K562 (cell line): ENCODE results near the gene PSMD8. TPM values are rescaled to one million over a fixed set of nuclear protein-coding genes. Genes with fewer than 3 reads are reported as not detected.
A peak's percentile ranks its signal among the peaks of the same experiment; 100 is the strongest.

Experiments used
- ATAC-seq: fragments of 200-7000 bp; cut with Tn5 transposase; 3 replicates; pipeline ENCODE4 v1.9.1; 2020; ENCODE audit warnings: moderate library complexity
- BruUV-seq: library from RNA; stranded (reverse); fragments of 400-500 nt; replicated peaks from 2 replicates; lab custom pipeline; 2021; lab: Mats Ljungman, UMichigan
- CTCF ChIA-PET: fragments of 300-600 bp; formaldehyde crosslinking; extraction: SDS; loops from one replicate; lab custom pipeline; 2021; ENCODE audit warnings: low intra/inter-chr PET ratio; lab: Yijun Ruan, JAX
- POLR2A ChIA-PET: fragments of 300-600, 350-650 bp; sonication (Branson Sonifier 250); formaldehyde crosslinking; extraction: SDS; loops from one replicate; lab custom pipeline; 2021; ENCODE audit warnings: antibody characterized with exemption, inconsistent platforms; lab: Yijun Ruan, JAX
- DNase-seq, 4 experiments: peaks; one replicate each; pipeline versions ENCODE4 v3.0.0 to v3.0.0-alpha.2; 2011 to 2018; ENCODE audit warnings: low spot score in 3 of 4, mixed read lengths in 3 of 4; ENCODE audit errors: extremely low read depth in 1 of 4
- FAIRE-seq: peaks from 2 replicates; lab custom pipeline; 2011; peaks lifted over from hg19 to GRCh38; lab: Jason Lieb, UNC
- H2AFZ ChIP-seq: 2 replicates; pipeline ENCODE4 v1.6.0; 2011; ENCODE audit warnings: low read depth, low read length, control low read depth, inconsistent platforms
- H3K27ac ChIP-seq: fragments of 200-600 bp; 3 replicates; pipeline ENCODE4 v1.8.0; 2011; ENCODE audit warnings: low read depth, mild to moderate bottlenecking, control low read depth, inconsistent platforms, low read length, moderate library complexity, mixed read lengths; ENCODE audit errors: extremely low read depth
- H3K27me3 ChIP-seq, 2 experiments: fragments of 300-600 bp in 1 of 2; 2 replicates in 1 of 2; 3 replicates in 1 of 2; pipeline versions ENCODE4 v1.6.0 to v1.8.0; 2011; ENCODE audit warnings: inconsistent platforms in 2 of 2, low read length in 2 of 2, mild to moderate bottlenecking in 1 of 2, mixed read lengths in 1 of 2, moderate library complexity in 1 of 2; ENCODE audit not compliant: control insufficient read depth in 2 of 2, insufficient read depth in 2 of 2
- H3K36me3 ChIP-seq: fragments of 300-600 bp; 3 replicates; pipeline ENCODE4 v1.8.0; 2011; ENCODE audit warnings: mild to moderate bottlenecking, low read length, inconsistent platforms; ENCODE audit not compliant: control insufficient read depth, insufficient read depth
- H3K4me1 ChIP-seq, 2 experiments: fragments of 200-600 bp in 1 of 2; replicated peaks in 1 of 2; 2 replicates in 1 of 2; 3 replicates in 1 of 2; pipeline versions ENCODE4 v1.5.1 to v1.8.0; 2011; ENCODE audit warnings: inconsistent platforms in 2 of 2, low read length in 2 of 2, mild to moderate bottlenecking in 1 of 2, mixed read lengths in 1 of 2, moderate library complexity in 1 of 2; ENCODE audit not compliant: control insufficient read depth in 2 of 2, insufficient read depth in 2 of 2
- H3K4me2 ChIP-seq: 2 replicates; pipeline ENCODE4 v1.6.1; 2011; ENCODE audit warnings: low read length, control low read depth, inconsistent platforms, mixed read lengths; ENCODE audit not compliant: insufficient read depth
- H3K4me3 ChIP-seq: fragments of 200-600 bp; sonication (generic), shearing (Covaris generic); 2 replicates; pipeline ENCODE4 v1.5.1; 2016; ENCODE audit warnings: control low read depth, inconsistent platforms
- H3K79me2 ChIP-seq: fragments of 200-600 bp; 3 replicates; pipeline ENCODE4 v1.8.0; 2011; ENCODE audit warnings: low read length, inconsistent platforms; ENCODE audit not compliant: control insufficient read depth, insufficient read depth
- H3K9ac ChIP-seq, 2 experiments: 2 replicates each; pipeline versions ENCODE4 v1.6.0 to v1.6.1; 2011; ENCODE audit warnings: low read depth in 2 of 2, low read length in 2 of 2, control low read depth in 1 of 2, inconsistent platforms in 1 of 2, mild to moderate bottlenecking in 1 of 2, mixed read lengths in 1 of 2; ENCODE audit not compliant: insufficient read depth in 1 of 2
- H3K9me1 ChIP-seq: one replicate; pipeline ENCODE4 v1.6.0; 2011; ENCODE audit warnings: inconsistent platforms, mild to moderate bottlenecking, low read length, moderate library complexity; ENCODE audit not compliant: control insufficient read depth, insufficient read depth
- H3K9me3 ChIP-seq: replicated peaks from 2 replicates; pipeline ENCODE4 v1.5.1; 2011; ENCODE audit warnings: low read depth, low read length, inconsistent platforms; ENCODE audit not compliant: control insufficient read depth, insufficient read depth
- H4K20me1 ChIP-seq: replicated peaks from 2 replicates; pipeline ENCODE4 v1.6.1; 2011; ENCODE audit warnings: low read length, inconsistent platforms, mixed read lengths; ENCODE audit not compliant: control insufficient read depth, insufficient read depth
- ADNP ChIP-seq: fragments of 200-800 bp; sonication (Bioruptor generic); IDR thresholded peaks from 2 replicates; pipeline ENCODE4 v1.6.1; 2016; ENCODE audit warnings: missing genetic modification characterization, missing compliant biosample characterization
- BCOR ChIP-seq: fragments of 450-650 bp; IDR thresholded peaks from 2 replicates; pipeline ENCODE4 v1.6.1; 2016
- CBX5 ChIP-seq: IDR thresholded peaks from 2 replicates; pipeline ENCODE4 v1.6.1; 2014; ENCODE audit warnings: low read depth, borderline replicate concordance
- ESRRB ChIP-seq: fragments of 250-450 bp; sonication (Bioruptor Pico); IDR thresholded peaks from 2 replicates; pipeline ENCODE4 v1.5.0; 2020; ENCODE audit warnings: mild to moderate bottlenecking, moderate library complexity, borderline replicate concordance
- HNRNPH1 ChIP-seq: fragments of 200-400 bp; formaldehyde crosslinking; optimal IDR thresholded peaks from 2 replicates; pipeline ENCODE3; 2017; ENCODE audit warnings: low read depth, mild to moderate bottlenecking, low read length, moderate library complexity
- KDM1A ChIP-seq, 2 experiments: fragments of 450-650 bp; IDR thresholded peaks; 2 replicates each; pipeline ENCODE4 v1.6.1; 2016; ENCODE audit warnings: mild to moderate bottlenecking in 2 of 2
- MTF1 ChIP-seq: fragments of 250-450 bp; sonication (Bioruptor Pico); IDR thresholded peaks from 2 replicates; pipeline ENCODE4 v1.9.0; 2021; ENCODE audit warnings: moderate library complexity, mild to moderate bottlenecking, inconsistent platforms, borderline replicate concordance
- RBM25 ChIP-seq: fragments of 200-400 bp; formaldehyde crosslinking; IDR thresholded peaks from 2 replicates; pipeline ENCODE4 v1.6.1; 2018; ENCODE audit warnings: low read length, low read depth, moderate library complexity; ENCODE audit not compliant: severe bottlenecking
- ZFP36 ChIP-seq: fragments of 150-350 bp; IDR thresholded peaks from 2 replicates; pipeline ENCODE4 v1.6.1; 2018; ENCODE audit warnings: low read length, low read depth; ENCODE audit not compliant: partially characterized antibody
- ZFPM2 ChIP-seq: fragments of 250-450 bp; sonication (Bioruptor Pico); IDR thresholded peaks from 2 replicates; pipeline ENCODE4 v1.5.1; 2022; ENCODE audit warnings: mild to moderate bottlenecking
- WGBS: fragments of 100-300 bp; shearing (Covaris generic); methylation state at CpG from one replicate; pipeline ENCODE4 v1.1.6; 2016; ENCODE audit warnings: low coverage, mixed read lengths; ENCODE audit not compliant: insufficient coverage; ENCODE audit errors: missing lambda C conversion rate; 5-methylcytosine and 5-hydroxymethylcytosine counted together
- in situ Hi-C: fragments of 300-500 bp; cut with MboI; formaldehyde crosslinking; loops from 4 replicates; pipeline ENCODE4 v1.15.0; 2018; ENCODE audit warnings: inconsistent platforms, mixed read lengths
- intact Hi-C: fragments of 100-400 bp; cut with micrococcal nuclease; formaldehyde crosslinking; loops from 2 replicates; pipeline ENCODE4 v1.14.2; 2022
- polyA plus RNA-seq, 8 experiments: library from polyadenylated mRNA; depleted of rRNA in 4 of 8; stranded (reverse) in 5 of 8; unstranded in 3 of 8; fragments of >200 nt; fragmentation: Nextera tagmentation in 2 of 8; fragmentation: Illumina TruSeq in 1 of 8; extraction: Ambion mirVana in 2 of 8; extraction: Trizol in 1 of 8; gene quantifications; 2 replicates each; pipeline versions ENCODE4 v1.2.1 to v1.2.3, GENCODE V29; 2011 to 2014; ENCODE audit warnings: inconsistent platforms in 1 of 8, missing spikeins in 1 of 8
- total RNA-seq, 7 experiments: library from RNA; depleted of rRNA in 6 of 7; stranded (reverse); fragments of >200 nt in 6 of 7; fragmentation: Illumina TruSeq in 2 of 7; extraction: Trizol in 2 of 7; gene quantifications; 2 replicates each; pipeline versions ENCODE4 v1.2.1 to v1.2.3, GENCODE V29; 2011 to 2021; ENCODE audit warnings: low replicate concordance in 1 of 7
- TF ChIP-seq, protein P1 (sequence below): sonication (generic); formaldehyde crosslinking; IDR thresholded peaks from 2 replicates; pipeline ENCODE4 v1.9.0; 2022; ENCODE audit warnings: mild to moderate bottlenecking, missing genetic modification reagents
- TF ChIP-seq, protein P2 (sequence below): sonication (generic); formaldehyde crosslinking; IDR thresholded peaks from 2 replicates; pipeline ENCODE4 v1.5.0; 2020; ENCODE audit warnings: missing genetic modification reagents
- TF ChIP-seq, protein P3 (sequence below): sonication (generic); formaldehyde crosslinking; IDR thresholded peaks from 2 replicates; pipeline ENCODE4 v1.8.0; 2022; ENCODE audit warnings: mild to moderate bottlenecking, low read depth, missing genetic modification reagents

Gene PSMD8
- total and polyA plus RNA-seq, 9 of the 15 experiments (the other 6 are each of a cell fraction or from before 2014, with no cell fraction given) = 130 to 583 (median 315) TPM

DNA sequence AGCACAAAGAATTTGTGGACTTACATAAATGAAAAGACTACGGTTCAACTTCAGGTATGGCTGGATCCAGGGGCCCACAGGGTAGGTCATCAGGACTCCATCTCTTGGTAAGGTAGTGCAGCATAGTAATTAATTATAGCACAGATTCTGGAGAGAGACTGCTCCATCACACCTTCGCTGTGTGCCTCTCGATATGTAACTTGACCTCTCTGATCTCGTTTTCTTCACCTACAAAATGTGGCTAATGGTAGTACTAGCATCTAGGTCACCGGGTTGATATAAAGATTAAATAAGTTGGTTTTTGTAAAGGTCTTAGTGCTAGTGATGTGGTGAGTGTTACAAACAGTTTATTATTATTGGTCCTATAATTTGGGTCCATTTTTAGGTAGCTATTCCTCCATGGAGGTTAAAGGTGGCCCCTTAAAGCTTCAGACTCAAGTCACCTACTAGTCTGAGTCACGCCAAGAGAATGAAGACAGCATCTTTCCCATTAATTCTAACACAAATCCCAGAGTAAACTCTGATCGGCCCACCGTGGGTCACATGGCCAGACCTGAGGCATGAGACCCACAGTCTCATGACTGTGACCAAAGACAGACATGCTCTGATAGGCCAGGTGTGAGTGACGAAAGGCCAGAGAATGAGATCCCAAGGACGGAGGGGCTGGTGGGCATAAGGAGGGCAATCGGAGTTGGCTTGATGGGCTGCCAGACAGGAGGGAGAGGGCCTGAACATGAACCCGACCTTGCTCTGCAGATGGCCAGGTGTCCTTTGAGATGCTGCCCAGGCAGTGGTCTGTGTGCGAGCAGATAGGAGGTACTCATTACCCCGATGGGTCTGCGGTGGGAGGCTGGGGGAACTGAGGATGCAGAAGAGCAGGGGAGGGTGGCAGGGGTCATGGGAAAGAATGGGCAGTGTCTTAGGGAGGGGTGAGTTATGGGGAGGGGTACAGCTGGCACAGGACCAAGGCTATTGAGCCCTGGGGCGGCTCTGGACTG, 18.3 kb upstream of the PSMD8 start:
- intact Hi-C loops (no loop called here), in situ Hi-C loops (no loop called here)
- Histone ChIP-seq H3K79me2 (no peaks in the 10 kb centered on the region), H3K9me1 (no peaks in the 10 kb centered on the region), H3K4me2 (no peak overlapping the region), H3K27ac (no peak overlapping the region), H3K9me3 (no peaks in the 10 kb centered on the region), H3K9ac (peak overlapping the region in 1 of 2 experiments; percentile 43; a peak in 2 of 4 replicates), H2AFZ (no peak overlapping the region), H3K4me3 (no peak overlapping the region), H3K4me1 (peaks cover under 1 to 8% of the 10 kb centered on the region in 2 experiments; a peak in 3 of 5 replicates), H4K20me1 (peaks cover 6% of the 10 kb centered on the region; the same call in 1 of the 2 replicates), H3K27me3 (peaks cover 24 to 32% of the 10 kb centered on the region in 2 experiments), H3K36me3 (no peaks in the 10 kb centered on the region)
- BruUV-seq = no TSS peak
- TF ChIP-seq ZFP36 = peak; percentile 49
- TF ChIP-seq, protein P1, sequence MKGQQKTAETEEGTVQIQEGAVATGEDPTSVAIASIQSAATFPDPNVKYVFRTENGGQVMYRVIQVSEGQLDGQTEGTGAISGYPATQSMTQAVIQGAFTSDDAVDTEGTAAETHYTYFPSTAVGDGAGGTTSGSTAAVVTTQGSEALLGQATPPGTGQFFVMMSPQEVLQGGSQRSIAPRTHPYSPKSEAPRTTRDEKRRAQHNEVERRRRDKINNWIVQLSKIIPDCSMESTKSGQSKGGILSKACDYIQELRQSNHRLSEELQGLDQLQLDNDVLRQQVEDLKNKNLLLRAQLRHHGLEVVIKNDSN (CRISPR knock-in tag) = peak; percentile 58
- TF ChIP-seq RBM25 = peak; percentile 86
- TF ChIP-seq ZFPM2 = no peak
- TF ChIP-seq HNRNPH1 = no peak
- peak; percentile 25 to 28; a peak in 1 of 4 replicates for TF ChIP-seq KDM1A (IDR thresholded peaks at IDR 0.05)
- TF ChIP-seq, protein P2, sequence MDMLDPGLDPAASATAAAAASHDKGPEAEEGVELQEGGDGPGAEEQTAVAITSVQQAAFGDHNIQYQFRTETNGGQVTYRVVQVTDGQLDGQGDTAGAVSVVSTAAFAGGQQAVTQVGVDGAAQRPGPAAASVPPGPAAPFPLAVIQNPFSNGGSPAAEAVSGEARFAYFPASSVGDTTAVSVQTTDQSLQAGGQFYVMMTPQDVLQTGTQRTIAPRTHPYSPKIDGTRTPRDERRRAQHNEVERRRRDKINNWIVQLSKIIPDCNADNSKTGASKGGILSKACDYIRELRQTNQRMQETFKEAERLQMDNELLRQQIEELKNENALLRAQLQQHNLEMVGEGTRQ = peak; percentile 41
- peak; percentile 80 for TF ChIP-seq BCOR
- no peak for TF ChIP-seq MTF1 (CRISPR knock-in tag)
- TF ChIP-seq, protein P3, sequence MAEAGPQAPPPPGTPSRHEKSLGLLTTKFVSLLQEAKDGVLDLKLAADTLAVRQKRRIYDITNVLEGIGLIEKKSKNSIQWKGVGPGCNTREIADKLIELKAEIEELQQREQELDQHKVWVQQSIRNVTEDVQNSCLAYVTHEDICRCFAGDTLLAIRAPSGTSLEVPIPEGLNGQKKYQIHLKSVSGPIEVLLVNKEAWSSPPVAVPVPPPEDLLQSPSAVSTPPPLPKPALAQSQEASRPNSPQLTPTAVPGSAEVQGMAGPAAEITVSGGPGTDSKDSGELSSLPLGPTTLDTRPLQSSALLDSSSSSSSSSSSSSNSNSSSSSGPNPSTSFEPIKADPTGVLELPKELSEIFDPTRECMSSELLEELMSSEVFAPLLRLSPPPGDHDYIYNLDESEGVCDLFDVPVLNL (CRISPR knock-in tag) = 0 out of 2 replicates have a peak, but pooled peaks have one; percentile 20
- peak; percentile 56; the same call in 1 of the 2 replicates for TF ChIP-seq ADNP
- no peak for TF ChIP-seq CBX5
- no peak for TF ChIP-seq ESRRB
- POLR2A ChIA-PET = interaction anchor here (0.5 to 1.0 kb wide), 4 partner anchors 8 to 214 kb away, joined by 3 read pairs; partner anchors contain the start of gene PSMD8
- ATAC-seq (no peak), DNase-seq (no peak), FAIRE-seq (no peak)
- 10% methylated on average over 15 of the region's 16 CpGs for WGBS
- CTCF ChIA-PET = no interaction called here
